Heart left ventricle (tissue), 16 donors: ENCODE data around the gene MT1M. TPM values are rescaled to one million over a fixed set of nuclear protein-coding genes. Genes with fewer than 3 reads are reported as not detected.

Experiments
- ATAC-seq, 4 donors: fragments of 200-7000 bp; cut with Tn5 transposase; one replicate each; pipeline ENCODE4 v1.9.1; 2020 to 2022; ENCODE audit warnings: moderate library complexity in 4 of 4, mild to moderate bottlenecking in 3 of 4, moderate number of reproducible peaks in 1 of 4
- DNase-seq, 5 donors: peaks; one replicate each; pipeline ENCODE4 v3.0.0-alpha.2; 2020
- H3K27ac ChIP-seq, 12 donors: fragments of 200-600 bp; sonication (generic) in 4 of 12; one replicate each; pipeline versions ENCODE4 v1.5.0 to v1.8.0; 2016 to 2022; ENCODE audit warnings: mild to moderate bottlenecking in 2 of 12
- H3K27me3 ChIP-seq, 9 donors: fragments of 200-600 bp; sonication (generic) in 2 of 9; one replicate each; pipeline versions ENCODE4 v1.5.1 to v1.8.0; 2016 to 2022; ENCODE audit warnings: mild to moderate bottlenecking in 3 of 9
- H3K36me3 ChIP-seq, 9 donors: fragments of 200-600 bp; sonication (generic) in 2 of 9; one replicate each; pipeline versions ENCODE4 v1.5.0 to v1.8.0; 2018 to 2022; ENCODE audit warnings: mild to moderate bottlenecking in 2 of 9
- H3K4me1 ChIP-seq, 12 donors: fragments of 200-600 bp; sonication (generic) in 4 of 12; one replicate each; pipeline versions ENCODE4 v1.5.0 to v1.8.0; 2016 to 2022; ENCODE audit warnings: mild to moderate bottlenecking in 3 of 12
- H3K4me3 ChIP-seq, 12 donors: fragments of 200-600 bp; sonication (generic) in 4 of 12; one replicate each; pipeline versions ENCODE4 v1.5.0 to v1.8.0; 2017 to 2022; ENCODE audit warnings: mild to moderate bottlenecking in 9 of 12, moderate library complexity in 4 of 12
- H3K9me3 ChIP-seq, 12 donors: fragments of 200-600 bp; sonication (generic) in 4 of 12; one replicate each; pipeline versions ENCODE4 v1.5.0 to v1.8.0; 2016 to 2022; ENCODE audit warnings: mild to moderate bottlenecking in 1 of 12
- POLR2A ChIP-seq, 2 donors: fragments of 450-650 bp; IDR thresholded peaks; one replicate each; pipeline ENCODE4 v1.6.1; 2017; ENCODE audit warnings: antibody characterized with exemption in 2 of 2, mild to moderate bottlenecking in 2 of 2, moderate library complexity in 2 of 2
- WGBS, 4 donors: extraction: QIAGEN DNeasy Blood & Tissue Kit in 2 of 4; methylation state at CpG; one replicate each; pipeline versions ENCODE4 v1.1.5 to v1.1.7; 2013 to 2018; 5-methylcytosine and 5-hydroxymethylcytosine counted together
- intact Hi-C, 10 donors: fragments of 100-400 bp; cut with DNase I; formaldehyde crosslinking; loops; one replicate each; pipeline versions ENCODE4 v1.11.1 to v1.14.2; 2022
- polyA plus RNA-seq, 2 donors: library from polyadenylated mRNA; stranded (reverse); fragments of 200-250 nt; gene quantifications; one replicate each; pipeline ENCODE4 v1.2.3, GENCODE V29; 2013
- total RNA-seq, 9 donors: library from RNA; depleted of rRNA in 2 of 9; stranded (reverse); fragments of >200 nt in 2 of 9; fragmentation: NEBNext Ultra II Directional in 3 of 9; extraction: Animal tissue kit (Norgen Biotek cat#: 25700) in 3 of 9; gene quantifications; one replicate each; pipeline versions ENCODE4 v1.1.0 to v1.2.4, GENCODE V29; 2016 to 2023
- TF ChIP-seq, protein P1 (sequence below), 12 donors: fragments of 200-600 bp; sonication (generic) in 4 of 12; IDR thresholded peaks; one replicate each; pipeline versions ENCODE4 v1.5.0 to v1.8.0; 2018 to 2022; ENCODE audit warnings: antibody characterized with exemption in 12 of 12, mild to moderate bottlenecking in 5 of 12
- donor health status: ischemic (EF 13 %, LVEDD 7.1; RV severe dilation, severe dysfunction).
- donor health status: healthy with polysubstance abuse.
- donor health status: DM: no; HTN: yes; CAD: no.
- donor health status: DM: no; HTN: no; CAD: no.
- donor health status: ischemic (EF 25% LVEDD 6.9; RV normal size, moderate dysfunction).
- donor health status: ischemic (EF 25% LVEDD 5.7; RV mildly dilated, moderate dysfunction).
- donor health status: healthy.
- donor health status: DM: yes; HTN: yes; CAD: no.
- donor health status: ischemic (EF 35%, LVEDD 5.7; RV mildly dilated, moderate dysfunction).
- donor health status: nonischemic (EF 11% LVEDD 7.7; RV severe dilation, severe dysfunction).
- donor health status: DM: yes; HTN: yes; CAD: no.
- donor health status: PGD.
- donor health status: ischemic (EF 29% LVEDD 5.4; RV normal size, mild dysfunction).
- donor health status: nonischemic (EF 23%, LVEDD 6.1; RV moderate dilation, normal function).

Gene MT1M
- total and polyA plus RNA-seq, 11 donors = 0.61 to 16.2 (median 7.4) TPM

DNA sequence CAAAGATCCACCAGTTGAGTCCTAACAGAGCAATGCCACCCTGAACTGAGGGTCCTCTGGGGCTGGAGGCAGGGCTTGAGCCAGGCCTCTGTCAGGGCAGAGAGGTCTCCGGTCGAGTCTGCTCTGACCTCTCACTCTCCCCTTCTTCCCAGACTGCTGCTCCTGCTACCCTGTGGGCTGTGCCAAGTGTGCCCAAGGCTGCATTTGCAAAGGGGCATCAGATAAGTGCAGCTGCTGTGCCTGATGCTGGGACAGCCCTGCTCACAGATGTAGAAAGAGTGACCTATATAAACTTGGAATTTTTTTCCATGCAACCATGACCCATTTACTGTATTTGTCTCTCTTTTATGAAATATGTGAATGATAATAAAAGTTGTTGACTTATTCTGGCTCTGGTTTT is 16.8 kb downstream of the MT1M start:
- Histone ChIP-seq H3K9me3 (no peaks in the 10 kb centered on the region), H3K4me3 (no peak overlapping the region), H3K4me1 (no peaks in the 10 kb centered on the region), H3K27ac (no peak overlapping the region), H3K36me3 (no peaks in the 10 kb centered on the region), H3K27me3 (peaks cover 0 to 51% (median 20%) of the 10 kb centered on the region in 9 donors)
- DNase-seq = no peak
- TF ChIP-seq, protein P1, sequence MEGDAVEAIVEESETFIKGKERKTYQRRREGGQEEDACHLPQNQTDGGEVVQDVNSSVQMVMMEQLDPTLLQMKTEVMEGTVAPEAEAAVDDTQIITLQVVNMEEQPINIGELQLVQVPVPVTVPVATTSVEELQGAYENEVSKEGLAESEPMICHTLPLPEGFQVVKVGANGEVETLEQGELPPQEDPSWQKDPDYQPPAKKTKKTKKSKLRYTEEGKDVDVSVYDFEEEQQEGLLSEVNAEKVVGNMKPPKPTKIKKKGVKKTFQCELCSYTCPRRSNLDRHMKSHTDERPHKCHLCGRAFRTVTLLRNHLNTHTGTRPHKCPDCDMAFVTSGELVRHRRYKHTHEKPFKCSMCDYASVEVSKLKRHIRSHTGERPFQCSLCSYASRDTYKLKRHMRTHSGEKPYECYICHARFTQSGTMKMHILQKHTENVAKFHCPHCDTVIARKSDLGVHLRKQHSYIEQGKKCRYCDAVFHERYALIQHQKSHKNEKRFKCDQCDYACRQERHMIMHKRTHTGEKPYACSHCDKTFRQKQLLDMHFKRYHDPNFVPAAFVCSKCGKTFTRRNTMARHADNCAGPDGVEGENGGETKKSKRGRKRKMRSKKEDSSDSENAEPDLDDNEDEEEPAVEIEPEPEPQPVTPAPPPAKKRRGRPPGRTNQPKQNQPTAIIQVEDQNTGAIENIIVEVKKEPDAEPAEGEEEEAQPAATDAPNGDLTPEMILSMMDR (IDR thresholded peaks at IDR 0.05) = no peak
- no peak for TF ChIP-seq POLR2A (IDR thresholded peaks at IDR 0.05)
- intact Hi-C loops = no loop called here
- 96 to 100% (median 99%) methylated on average over 2 of the region's 2 CpGs for WGBS, 4 donors
- no peak for ATAC-seq

DNA sequence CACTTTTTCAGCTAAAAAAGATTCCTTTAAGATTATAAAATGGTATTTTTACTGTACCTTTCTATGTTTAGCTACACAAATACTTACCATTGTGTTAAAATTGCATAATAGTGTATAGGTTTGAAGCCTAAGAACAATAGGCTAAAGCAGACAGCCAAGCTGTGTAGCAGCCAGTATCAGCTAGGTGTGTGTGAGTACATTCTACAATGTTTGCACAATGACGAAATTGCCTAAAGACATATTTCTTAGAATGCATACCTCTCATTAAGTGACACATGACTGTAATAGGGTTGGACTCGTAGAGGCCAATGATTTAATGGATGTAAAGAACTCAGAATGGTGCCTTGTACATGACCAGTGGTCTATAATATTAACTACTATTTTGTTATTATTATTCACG is 17.4 kb downstream of the MT1M start:
- H3K4me1 ChIP-seq = no peaks in the 10 kb centered on the region
- no peaks in the 10 kb centered on the region for H3K9me3 ChIP-seq
- no peak for ATAC-seq
- 83 to 88% (median 87%) methylated on average over 3 of the region's 3 CpGs for WGBS, 4 donors
- no peak overlapping the region for H3K4me3 ChIP-seq
- intact Hi-C loops = no loop called here
- no peaks in the 10 kb centered on the region for H3K36me3 ChIP-seq
- peaks cover 0 to 45% (median 16%) of the 10 kb centered on the region in 9 donors for H3K27me3 ChIP-seq
- no peak overlapping the region for H3K27ac ChIP-seq
- TF ChIP-seq POLR2A (IDR thresholded peaks at IDR 0.05) = no peak
- TF ChIP-seq, protein P1 (IDR thresholded peaks at IDR 0.05) = no peak
- no peak for DNase-seq

DNA sequence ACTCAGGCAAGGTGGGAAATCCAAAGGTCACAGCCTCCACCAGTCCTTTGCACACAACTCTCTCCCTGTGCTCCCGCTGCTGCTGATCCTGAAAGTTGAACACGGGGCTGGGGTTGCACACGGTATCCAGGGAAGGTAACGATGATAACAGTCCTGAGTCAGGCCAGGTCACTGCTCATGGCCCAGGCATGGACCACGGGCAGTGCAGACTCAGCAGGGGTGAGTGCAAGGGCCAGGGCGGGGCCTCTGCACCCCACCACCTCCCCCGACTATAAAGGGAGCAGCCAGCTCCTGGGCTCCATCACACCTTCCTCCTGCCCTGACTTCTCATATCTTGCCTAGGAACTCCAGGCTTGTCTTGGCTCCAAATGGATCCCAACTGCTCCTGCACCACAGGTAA is 19.1 kb downstream of the MT1M start, which contains the start of gene MT1B:
MT1B (plus strand) TSS at position 301 of the 400 bp plus-strand sequence; CDS start at position 369, 68 bp downstream.
- intact Hi-C loops = no loop called here

DNA sequence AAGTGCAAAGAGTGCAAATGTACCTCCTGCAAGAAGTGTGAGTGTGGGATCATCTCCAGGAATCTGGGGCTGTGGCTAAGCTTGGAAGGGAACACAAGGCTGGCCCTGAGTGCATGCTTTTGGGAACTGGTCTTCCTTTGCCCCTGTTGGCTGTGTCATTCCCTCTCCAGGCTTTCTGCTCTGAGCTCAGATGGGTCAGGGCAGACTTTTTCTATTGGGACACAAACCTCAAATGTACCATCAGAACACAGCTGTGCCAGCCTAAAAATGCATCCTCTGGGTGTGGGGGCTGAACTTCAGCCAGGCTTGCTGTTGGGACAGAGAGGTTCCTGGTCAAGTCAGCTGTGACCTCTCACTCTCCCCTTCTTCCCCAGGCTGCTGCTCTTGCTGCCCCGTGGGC is 20.1 kb downstream of the MT1M start:
- intact Hi-C loops = no loop called here
- no peak overlapping the region for H3K27ac ChIP-seq
- no peak for DNase-seq

More for the DNA sequence above, 19.1 kb downstream of the MT1M start, which contains the start of gene MT1B:
- Histone ChIP-seq H3K27ac (no peak within 1 kb of the TSS), H3K9me3 (no peaks in the 10 kb centered on the region), H3K4me3 (no peak within 1 kb of the TSS), H3K27me3 (peaks cover 0 to 29% (median 12%) of the 10 kb centered on the region in 9 donors), H3K36me3 (no peaks in the 10 kb centered on the region), H3K4me1 (no peaks in the 10 kb centered on the region)
- DNase-seq (no peak), ATAC-seq (no peak)
- TF ChIP-seq POLR2A (IDR thresholded peaks at IDR 0.05) = no peak
- TF ChIP-seq, protein P1 (IDR thresholded peaks at IDR 0.05) = no peak
- WGBS, 4 donors = 61 to 80% (median 68%) methylated on average over 6 to 7 of the region's 7 CpGs

More for the DNA sequence above, 20.1 kb downstream of the MT1M start:
- Histone ChIP-seq H3K4me1 (peaks cover 0 to 7% (median 4%) of the 10 kb centered on the region in 12 donors), H3K36me3 (no peaks in the 10 kb centered on the region), H3K9me3 (no peaks in the 10 kb centered on the region), H3K4me3 (no peak overlapping the region), H3K27me3 (peaks cover 0 to 23% (median 9%) of the 10 kb centered on the region in 9 donors)
- no peak for TF ChIP-seq POLR2A (IDR thresholded peaks at IDR 0.05)
- TF ChIP-seq, protein P1 (IDR thresholded peaks at IDR 0.05) = no peak
- WGBS, 4 donors = 53 to 73% (median 58%) methylated on average over 1 of the region's 1 CpG
- ATAC-seq = no peak
